H1 (cell line): ENCODE results near the gene MSS51. TPM values are rescaled to one million over a fixed set of nuclear protein-coding genes. Genes with fewer than 3 reads are reported as not detected.

Experiments
- CTCF ChIA-PET: fragments of 300-600 bp; sonication (Branson Sonifier 250); formaldehyde crosslinking; loops from one replicate; lab custom pipeline; 2021; ENCODE audit not compliant: partially characterized antibody; lab: Charles Lee
- POLR2A ChIA-PET: fragments of 300-600 bp; sonication (Branson Sonifier 250); formaldehyde crosslinking; loops from one replicate; lab custom pipeline; 2021; ENCODE audit warnings: inconsistent platforms; ENCODE audit not compliant: partially characterized antibody; lab: Charles Lee
- DNase-seq, 2 experiments: peaks; one replicate each; pipeline versions ENCODE4 v3.0.0 to v3.0.0-alpha.2; 2010 to 2022; ENCODE audit warnings: low spot score in 2 of 2, low read depth in 1 of 2, mixed read lengths in 1 of 2
- FAIRE-seq: peaks from 2 replicates; lab custom pipeline; 2011; peaks lifted over from hg19 to GRCh38; lab: Jason Lieb, UNC
- H2AFZ ChIP-seq: 2 replicates; pipeline ENCODE4 v1.8.1; 2012; ENCODE audit warnings: low read length, inconsistent platforms
- H2AK5ac ChIP-seq: 2 replicates; pipeline ENCODE4 v1.6.1; 2013; ENCODE audit warnings: low read depth, low read length
- H2BK120ac ChIP-seq: replicated peaks from 2 replicates; pipeline ENCODE3; 2013; ENCODE audit warnings: low read depth, low read length, inconsistent platforms
- H2BK12ac ChIP-seq: 2 replicates; pipeline ENCODE4 v1.6.1; 2013; ENCODE audit warnings: low read depth, low read length
- H2BK15ac ChIP-seq: 2 replicates; pipeline ENCODE4 v1.6.1; 2013; ENCODE audit warnings: low read length
- H2BK20ac ChIP-seq: 2 replicates; pipeline ENCODE4 v1.6.1; 2013; ENCODE audit warnings: low read length
- H2BK5ac ChIP-seq: 2 replicates; pipeline ENCODE4 v1.6.1; 2013; ENCODE audit warnings: low read depth, low read length
- H3K14ac ChIP-seq: 2 replicates; pipeline ENCODE4 v1.6.1; 2013; ENCODE audit warnings: inconsistent platforms; ENCODE audit not compliant: insufficient read length
- H3K18ac ChIP-seq: 2 replicates; pipeline ENCODE4 v1.6.1; 2013; ENCODE audit warnings: low read length; ENCODE audit errors: extremely low read depth
- H3K23ac ChIP-seq: 2 replicates; pipeline ENCODE4 v1.6.1; 2013; ENCODE audit warnings: inconsistent platforms; ENCODE audit not compliant: insufficient read length
- H3K23me2 ChIP-seq: 2 replicates; pipeline ENCODE4 v1.6.1; 2013; ENCODE audit warnings: low read depth, low read length
- H3K27ac ChIP-seq: 2 replicates; pipeline ENCODE4 v1.6.1; 2011; ENCODE audit warnings: low read depth, low read length, inconsistent platforms
- H3K27me3 ChIP-seq, 4 experiments: replicated peaks in 1 of 4; 1 replicate in 1 of 4; 2 replicates in 3 of 4; pipeline versions ENCODE4 v1.6.1 to v1.8.1; 2011 to 2013; ENCODE audit warnings: low read length in 3 of 4, mild to moderate bottlenecking in 3 of 4, inconsistent platforms in 2 of 4, mixed read lengths in 2 of 4, moderate library complexity in 1 of 4; ENCODE audit not compliant: control insufficient read depth in 3 of 4, insufficient read depth in 3 of 4; ENCODE audit errors: extremely low read depth in 1 of 4
- H3K36me3 ChIP-seq, 4 experiments: 2 replicates each; pipeline versions ENCODE4 v1.6.1 to v1.8.1; 2011 to 2013; ENCODE audit warnings: mild to moderate bottlenecking in 4 of 4, low read length in 3 of 4, moderate library complexity in 2 of 4, control low read depth in 1 of 4, inconsistent platforms in 1 of 4; ENCODE audit not compliant: insufficient read depth in 4 of 4, control insufficient read depth in 2 of 4
- H3K4ac ChIP-seq: replicated peaks from 2 replicates; pipeline ENCODE3; 2013; ENCODE audit warnings: low read length, low read depth, mixed read lengths, inconsistent platforms; ENCODE audit not compliant: insufficient read length
- H3K4me1 ChIP-seq, 4 experiments: replicated peaks in 1 of 4; 1 replicate in 1 of 4; 2 replicates in 3 of 4; pipeline versions ENCODE4 v1.6.1 to v1.8.1; 2011 to 2013; ENCODE audit warnings: low read length in 3 of 4, inconsistent platforms in 2 of 4, mixed read lengths in 1 of 4; ENCODE audit not compliant: insufficient read depth in 4 of 4, control insufficient read depth in 3 of 4
- H3K4me2 ChIP-seq, 2 experiments: 2 replicates each; pipeline versions ENCODE4 v1.6.1 to v1.8.1; 2011 to 2013; ENCODE audit warnings: low read depth in 2 of 2, low read length in 2 of 2, control low read depth in 1 of 2, inconsistent platforms in 1 of 2, mild to moderate bottlenecking in 1 of 2; ENCODE audit not compliant: insufficient read depth in 1 of 2
- H3K4me3 ChIP-seq, 4 experiments: fragments of 200-600, 300-600 bp in 1 of 4; sonication (generic), shearing (Covaris generic), sonication (Bioruptor Twin) in 1 of 4; 2 replicates each; pipeline versions ENCODE4 v1.5.1 to v1.8.1; 2011 to 2016; ENCODE audit warnings: low read length in 4 of 4, low read depth in 3 of 4, control low read depth in 2 of 4, inconsistent platforms in 2 of 4, mild to moderate bottlenecking in 2 of 4, mixed read lengths in 1 of 4, moderate library complexity in 1 of 4; ENCODE audit not compliant: insufficient read depth in 2 of 4; ENCODE audit errors: extremely low read depth in 1 of 4
- H3K56ac ChIP-seq: replicated peaks from 2 replicates; pipeline ENCODE3; 2013; ENCODE audit warnings: low read depth, mild to moderate bottlenecking, mixed read lengths, low read length, inconsistent platforms; ENCODE audit not compliant: insufficient read length
- H3K79me1 ChIP-seq: 2 replicates; pipeline ENCODE4 v1.6.1; 2013; ENCODE audit warnings: low read depth, low read length, control low read depth
- H3K79me2 ChIP-seq, 2 experiments: 2 replicates each; pipeline versions ENCODE4 v1.6.1 to v1.8.1; 2012 to 2013; ENCODE audit warnings: low read length in 2 of 2, mild to moderate bottlenecking in 2 of 2, inconsistent platforms in 1 of 2; ENCODE audit not compliant: insufficient read depth in 2 of 2, control insufficient read depth in 1 of 2
- H3K9ac ChIP-seq, 4 experiments: replicated peaks in 1 of 4; 1 replicate in 1 of 4; 2 replicates in 3 of 4; pipeline versions ENCODE4 v1.6.1 to v1.8.1; 2011 to 2013; ENCODE audit warnings: low read depth in 3 of 4, low read length in 3 of 4, control low read depth in 2 of 4, mild to moderate bottlenecking in 2 of 4, moderate library complexity in 2 of 4, inconsistent platforms in 1 of 4; ENCODE audit errors: extremely low read depth in 1 of 4
- H3K9me3 ChIP-seq, 2 experiments: 2 replicates each; pipeline versions ENCODE4 v1.6.1 to v1.8.1; 2012 to 2013; ENCODE audit warnings: mild to moderate bottlenecking in 2 of 2, moderate library complexity in 2 of 2, control low read depth in 1 of 2, inconsistent platforms in 1 of 2, low read depth in 1 of 2, low read length in 1 of 2, mixed read lengths in 1 of 2; ENCODE audit not compliant: insufficient read depth in 2 of 2
- H4K20me1 ChIP-seq, 2 experiments: replicated peaks in 1 of 2; 2 replicates each; pipeline versions ENCODE3 to v1.8.1; 2011 to 2013; ENCODE audit warnings: inconsistent platforms in 2 of 2, low read length in 2 of 2, mild to moderate bottlenecking in 1 of 2; ENCODE audit not compliant: insufficient read depth in 2 of 2, control insufficient read depth in 1 of 2
- H4K5ac ChIP-seq: 2 replicates; pipeline ENCODE4 v1.6.1; 2013; ENCODE audit warnings: low read length, low read depth, mixed read lengths, inconsistent platforms; ENCODE audit not compliant: insufficient read length
- H4K8ac ChIP-seq: 2 replicates; pipeline ENCODE4 v1.8.0; 2013; ENCODE audit warnings: mild to moderate bottlenecking, moderate library complexity, low read length, inconsistent platforms; ENCODE audit not compliant: insufficient read depth; ENCODE audit errors: extremely low read depth
- H4K91ac ChIP-seq: replicated peaks from 2 replicates; pipeline ENCODE3; 2013; ENCODE audit warnings: low read length, mixed read lengths, inconsistent platforms; ENCODE audit not compliant: insufficient read length
- CTBP2 ChIP-seq: IDR thresholded peaks from 2 replicates; pipeline ENCODE4 v1.7.0; 2011; ENCODE audit warnings: borderline replicate concordance, mild to moderate bottlenecking, moderate library complexity, mixed read lengths, low read length; ENCODE audit not compliant: insufficient read depth, insufficient read length
- EGR1 ChIP-seq: IDR thresholded peaks from 2 replicates; pipeline ENCODE4 v1.6.1; 2011; ENCODE audit warnings: low read depth, low read length, borderline replicate concordance
- EP300 ChIP-seq, 2 experiments: IDR thresholded peaks; 1 replicate in 1 of 2; 2 replicates in 1 of 2; pipeline ENCODE4 v1.6.1; 2011 to 2012; ENCODE audit warnings: low read depth in 2 of 2, low read length in 2 of 2, mild to moderate bottlenecking in 2 of 2, borderline replicate concordance in 1 of 2, inconsistent platforms in 1 of 2, moderate library complexity in 1 of 2
- KDM4A ChIP-seq: IDR thresholded peaks from one replicate; pipeline ENCODE4 v1.7.1; 2012; ENCODE audit warnings: low read depth, mild to moderate bottlenecking, moderate library complexity, low read length, inconsistent platforms; ENCODE audit not compliant: severe bottlenecking
- NANOG ChIP-seq: IDR thresholded peaks from 2 replicates; pipeline ENCODE4 v1.6.1; 2011; ENCODE audit warnings: low read length, low read depth, mild to moderate bottlenecking, inconsistent platforms; ENCODE audit not compliant: insufficient read depth, poor library complexity, severe bottlenecking
- NRF1 ChIP-seq: IDR thresholded peaks from 2 replicates; pipeline ENCODE4 v1.6.1; 2011; ENCODE audit warnings: mild to moderate bottlenecking, low read depth, low read length, improper control_type of control experiment
- POLR2A ChIP-seq, 2 experiments: IDR thresholded peaks; 1 replicate in 1 of 2; 2 replicates in 1 of 2; pipeline ENCODE4 v1.6.1; 2011; ENCODE audit warnings: low read depth in 2 of 2, low read length in 2 of 2, mild to moderate bottlenecking in 2 of 2; ENCODE audit errors: control extremely low read depth in 1 of 2
- TEAD4 ChIP-seq: IDR thresholded peaks from 2 replicates; pipeline ENCODE4 v1.6.1; 2012; ENCODE audit warnings: low read depth, low read length, inconsistent platforms, mixed read lengths
- WGBS, 2 experiments: shearing (Covaris generic) in 1 of 2; methylation state at CpG; one replicate each; pipeline versions ENCODE4 v1.1.6 to v1.1.7; 2013 to 2015; ENCODE audit warnings: low lambda C conversion rate in 2 of 2, mixed read lengths in 2 of 2, inconsistent platforms in 1 of 2, low coverage in 1 of 2, missing lambda C conversion rate in 1 of 2; ENCODE audit not compliant: insufficient replicate concordance in 2 of 2, insufficient coverage in 1 of 2, insufficient read length in 1 of 2; ENCODE audit errors: extremely low coverage in 1 of 2, missing lambda C conversion rate in 1 of 2; 5-methylcytosine and 5-hydroxymethylcytosine counted together
- polyA plus RNA-seq, 7 experiments: library from polyadenylated mRNA; depleted of rRNA in 3 of 7; stranded (reverse) in 5 of 7; unstranded in 2 of 7; fragments of >200 nt in 5 of 7; fragments of 200-250 nt in 2 of 7; gene quantifications; 1 replicate in 5 of 7; 2 replicates in 1 of 7; 4 replicates in 1 of 7; pipeline versions ENCODE4 v1.2.1 to v1.2.3, GENCODE V29; 2011 to 2013; ENCODE audit warnings: missing spikeins in 2 of 7, mixed read lengths in 2 of 7
- total RNA-seq: library from RNA; stranded (reverse); fragmentation: NEBNext Ultra II Directional; extraction: Animal tissue kit (Norgen Biotek cat#: 25700); gene quantifications from 2 replicates; pipeline ENCODE4 v1.2.1, GENCODE V29; 2021

Gene MSS51
- total and polyA plus RNA-seq, 2 of the 8 experiments (the other 6 are each of a cell fraction or from before 2014, with no cell fraction given) = 1.5 to 1.7 TPM

GRCh38 chr10:73444457-73444856 is 11.1 kb upstream of the MSS51 start:
- H3K9ac ChIP-seq = no peak overlapping the region
- no peaks in the 10 kb centered on the region for H3K4me1 ChIP-seq
- peaks cover 0 to 3% of the 10 kb centered on the region in 2 experiments for H4K20me1 ChIP-seq
- H3K23me2 ChIP-seq = no peaks in the 10 kb centered on the region
- no peak for FAIRE-seq
- H3K23ac ChIP-seq = no peak overlapping the region
- no peak overlapping the region for H2BK120ac ChIP-seq
- no peak overlapping the region for H2BK15ac ChIP-seq
- WGBS, 2 experiments = 90% methylated on average over 1 of the region's 1 CpG; no CpG with 5 or more reads in 1 of the 2 experiments
- no peak overlapping the region for H2AFZ ChIP-seq
- no peak overlapping the region for H3K4ac ChIP-seq
- no peak overlapping the region for H4K8ac ChIP-seq
- H3K18ac ChIP-seq = no peak overlapping the region
- H3K14ac ChIP-seq = no peak overlapping the region
- H2AK5ac ChIP-seq = no peak overlapping the region
- no peak overlapping the region for H2BK20ac ChIP-seq
- no peak overlapping the region for H2BK12ac ChIP-seq
- no peak overlapping the region for H3K56ac ChIP-seq
- no peak overlapping the region for H4K91ac ChIP-seq
- H3K36me3 ChIP-seq = peaks cover 0 to 17% (median 0%) of the 10 kb centered on the region in 4 experiments; a peak in 2 of 8 replicates
- H3K79me1 ChIP-seq = no peaks in the 10 kb centered on the region
- no peaks in the 10 kb centered on the region for H3K27me3 ChIP-seq
- TF ChIP-seq NRF1 (no peak), NANOG (no peak), EGR1 (no peak), TEAD4 (no peak), EP300 (IDR thresholded peaks at IDR 0.05; ENCODE audit: borderline replicate concordance in 1 of 2, low read depth in 2 of 2, low read length in 2 of 2) (no peak), POLR2A (IDR thresholded peaks at IDR 0.05; ENCODE audit: control extremely low read depth in 1 of 2, low read depth in 2 of 2, low read length in 2 of 2) (no peak), CTBP2 (no peak), KDM4A (no peak)
- no peaks in the 10 kb centered on the region for H3K9me3 ChIP-seq
- POLR2A ChIA-PET = no interaction called here
- H4K5ac ChIP-seq = no peak overlapping the region
- DNase-seq = no peak
- H3K4me3 ChIP-seq = no peak overlapping the region
- CTCF ChIA-PET = interaction anchor here (1.2 kb wide), 1 partner anchor 287 kb away, joined by 3 read pairs; no protein-coding TSS in a partner anchor
- no peak overlapping the region for H2BK5ac ChIP-seq
- no peak overlapping the region for H3K27ac ChIP-seq
- no peaks in the 10 kb centered on the region for H3K79me2 ChIP-seq
- H3K4me2 ChIP-seq = no peak overlapping the region
